Activated CD4-positive, alpha-beta T cell treated with anti-CD3 and anti-CD28 coated beads, Interleukin-2, amount 10 ng/mL, durations not matched to agents 7 days and 5 days (primary cell): ENCODE measurements around the gene MYL6B. TPM values are rescaled to one million over a fixed set of nuclear protein-coding genes. Genes with fewer than 3 reads are reported as not detected.

Source experiments
- CTCF ChIA-PET: fragments of 350-600 bp; sonication (Branson Sonifier 250); formaldehyde crosslinking; loops from one replicate; lab custom pipeline; 2021; ENCODE audit warnings: antibody characterized with exemption; lab: Charles Lee
- POLR2A ChIA-PET: fragments of 350-600 bp; sonication (Branson Sonifier 250); formaldehyde crosslinking; loops from one replicate; lab custom pipeline; 2021; ENCODE audit warnings: antibody characterized with exemption; lab: Charles Lee
- DNase-seq: peaks from one replicate; pipeline ENCODE4 v3.0.0-alpha.2; 2020
- H3K27ac Mint-ChIP-seq: one replicate; pipeline ENCODE4 v1.8.0; 2021; ENCODE audit warnings: mild to moderate bottlenecking, moderate library complexity, mixed read lengths
- H3K27me3 Mint-ChIP-seq: one replicate; pipeline ENCODE4 v1.8.0; 2021; ENCODE audit warnings: mixed read lengths
- H3K36me3 Mint-ChIP-seq: one replicate; pipeline ENCODE4 v1.8.0; 2021; ENCODE audit warnings: low read depth, mixed read lengths
- H3K4me1 Mint-ChIP-seq: one replicate; pipeline ENCODE4 v1.8.0; 2021; ENCODE audit warnings: mixed read lengths
- H3K4me3 Mint-ChIP-seq: one replicate; pipeline ENCODE4 v1.8.0; 2021; ENCODE audit warnings: mild to moderate bottlenecking, moderate library complexity, mixed read lengths
- H3K9me3 Mint-ChIP-seq: one replicate; pipeline ENCODE4 v1.8.0; 2021; ENCODE audit warnings: mixed read lengths
- total RNA-seq, 2 experiments: library from RNA; stranded (reverse); gene quantifications; one replicate each; pipeline ENCODE4 v1.2.3, GENCODE V29; 2021

The MYL6B gene
- total RNA-seq = 10 to 100 TPM; 56.6 to 63.4 TPM

DNA sequence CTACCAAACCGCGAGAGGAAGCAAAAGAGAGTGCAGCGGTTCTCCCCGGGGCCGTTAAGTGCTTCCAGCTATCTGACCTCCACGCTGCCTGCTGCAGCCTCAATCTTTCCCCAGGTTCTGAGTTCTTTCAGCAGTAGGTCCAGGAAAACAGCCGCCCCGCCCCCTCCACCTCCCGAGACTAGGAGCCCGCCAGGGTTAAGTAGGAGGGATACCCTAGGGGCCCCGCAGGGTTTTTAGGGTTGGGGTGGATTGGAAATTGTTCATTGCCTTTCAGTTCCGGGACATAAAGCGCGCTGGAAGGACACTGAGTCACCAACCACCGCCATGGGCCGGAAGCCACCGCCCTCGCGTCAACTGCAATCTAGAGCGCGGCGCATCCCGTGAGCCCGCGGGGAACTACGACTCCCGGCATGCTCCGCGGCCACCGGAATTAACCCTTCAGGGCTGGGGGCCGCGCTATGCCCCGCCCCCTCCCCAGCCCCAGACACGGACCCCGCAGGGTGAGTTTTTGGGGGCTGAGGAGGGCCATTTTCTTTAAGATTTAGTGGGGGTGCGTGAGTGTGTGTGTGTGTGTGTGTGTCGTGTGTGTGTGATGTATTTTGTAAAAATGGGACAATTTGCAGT, at the start of gene MYL6B:
Gene MYL6B, plus strand, starts transcription at position 456 of the 624 bp plus-strand sequence. CDS start 1,332 bp downstream, outside the sequence.
- ChIA-PET CTCF (interaction anchor here (1.0 to 3.0 kb wide), 11 partner anchors 9 to 101 kb away, joined by 4 to 12 read pairs (median 8); partner anchors contain the start of genes ESYT1, SMARCC2 and ZC3H10), POLR2A (interaction anchor here (0.5 to 1.2 kb wide), 3 partner anchors 24 to 253 kb away, joined by 3 to 6 read pairs (median 3); partner anchors contain the start of genes ESYT1 and ZC3H10)
- Mint-ChIP-seq H3K27ac (peak within 1 kb of the TSS; percentile 98), H3K27me3 (no peaks in the 10 kb centered on the region), H3K4me3 (peak within 1 kb of the TSS; percentile 83), H3K4me1 (peaks cover 50% of the 10 kb centered on the region), H3K36me3 (peaks cover 19% of the 10 kb centered on the region), H3K9me3 (no peaks in the 10 kb centered on the region)
- peak; percentile 96 for DNase-seq

DNA sequence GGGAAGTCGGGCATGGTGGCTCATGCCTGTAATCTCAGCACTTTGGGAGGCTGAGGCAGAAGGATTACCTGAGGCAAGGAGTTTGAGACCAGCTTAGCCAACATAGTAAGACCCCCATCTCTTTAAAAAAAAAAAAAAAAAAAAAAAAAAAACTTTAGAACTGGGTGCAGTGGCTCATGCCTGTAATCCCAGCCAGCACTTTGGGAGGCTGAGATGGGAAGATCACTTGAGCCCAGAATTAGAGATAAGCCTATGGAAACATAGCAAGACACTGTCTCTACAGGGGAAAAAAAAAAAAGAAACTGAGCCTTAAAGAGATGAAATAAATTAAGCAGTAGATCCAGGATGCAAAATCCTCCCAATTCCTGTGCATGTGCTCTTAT, 49.7 kb upstream of the MYL6B start:
- Mint-ChIP-seq H3K36me3 (peaks cover 33% of the 10 kb centered on the region), H3K4me3 (peak overlapping the region; percentile 99), H3K9me3 (no peaks in the 10 kb centered on the region), H3K27ac (peak overlapping the region; percentile 98), H3K4me1 (peaks cover 58% of the 10 kb centered on the region), H3K27me3 (peaks cover 2% of the 10 kb centered on the region)
- DNase-seq = no peak
- CTCF ChIA-PET = interaction anchor here (1.0 to 5.5 kb wide), 6 partner anchors 8 to 106 kb away, joined by 3 to 41 read pairs (median 6); partner anchors contain the start of genes ERBB3, RPL41, SMARCC2 and SUOX
- POLR2A ChIA-PET = interaction anchor here (2.0 kb wide), 1 partner anchor 13 kb away, joined by 10 read pairs; no protein-coding TSS in a partner anchor

DNA sequence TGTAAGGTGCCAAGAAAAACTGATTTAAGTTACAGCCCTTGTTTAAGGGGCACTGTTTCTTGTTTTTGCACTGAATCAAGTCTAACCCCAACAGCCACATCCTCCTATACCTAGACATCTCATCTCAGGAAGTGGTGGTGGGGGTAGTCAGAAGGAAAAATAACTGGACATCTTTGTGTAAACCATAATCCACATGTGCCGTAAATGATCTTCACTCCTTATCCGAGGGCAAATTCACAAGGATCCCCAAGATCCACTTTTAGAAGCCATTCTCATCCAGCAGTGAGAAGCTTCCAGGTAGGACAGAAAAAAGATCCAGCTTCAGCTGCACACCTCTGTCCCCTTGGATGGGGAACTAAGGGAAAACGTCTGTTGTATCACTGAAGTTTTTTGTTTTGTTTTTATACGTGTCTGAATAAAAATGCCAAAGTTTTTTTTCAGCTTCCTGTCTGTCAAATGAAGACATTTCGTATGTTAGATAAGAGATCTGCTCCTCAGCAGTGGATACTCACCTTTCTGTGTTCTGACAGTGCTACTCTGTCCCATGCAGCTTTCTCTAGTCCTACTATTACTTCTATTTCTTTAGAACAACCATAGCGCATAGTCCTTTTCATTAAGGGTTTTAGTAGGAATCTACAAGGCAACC, 49.2 kb upstream of the MYL6B start:
- Mint-ChIP-seq H3K4me1 (peaks cover 60% of the 10 kb centered on the region), H3K27ac (peak overlapping the region; percentile 98), H3K36me3 (peaks cover 38% of the 10 kb centered on the region), H3K4me3 (peak overlapping the region; percentile 99), H3K9me3 (no peaks in the 10 kb centered on the region), H3K27me3 (peaks cover 2% of the 10 kb centered on the region)
- DNase-seq = peak; percentile 48
- POLR2A ChIA-PET = interaction anchor here (2.0 kb wide), 1 partner anchor 12 kb away, joined by 10 read pairs; no protein-coding TSS in a partner anchor
- CTCF ChIA-PET = interaction anchor here (0.6 to 5.5 kb wide), 8 partner anchors 9 to 537 kb away, joined by 3 to 41 read pairs (median 6); partner anchors contain the start of genes ERBB3, RPL41, SMARCC2 and SUOX

DNA sequence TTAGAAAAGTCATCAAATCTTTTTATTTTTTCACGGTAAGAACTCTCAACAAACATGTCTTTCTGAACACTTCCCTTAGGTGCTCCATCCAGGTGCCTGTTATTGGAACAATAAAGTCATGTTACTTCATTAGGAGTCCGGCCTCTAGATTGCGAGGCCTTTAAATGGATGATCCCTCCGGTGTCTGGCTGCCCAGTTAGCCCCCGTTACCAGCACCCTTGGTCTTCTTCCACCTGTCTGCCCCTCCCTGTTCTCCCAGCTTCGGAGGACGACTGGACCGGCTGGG, 48.6 kb upstream of the MYL6B start:
- peak overlapping the region; percentile 99 for H3K4me3 Mint-ChIP-seq
- no peaks in the 10 kb centered on the region for H3K27me3 Mint-ChIP-seq
- H3K36me3 Mint-ChIP-seq = peaks cover 44% of the 10 kb centered on the region
- DNase-seq = no peak
- H3K9me3 Mint-ChIP-seq = no peaks in the 10 kb centered on the region
- peak overlapping the region; percentile 98 for H3K27ac Mint-ChIP-seq
- H3K4me1 Mint-ChIP-seq = peaks cover 62% of the 10 kb centered on the region
- ChIA-PET CTCF (interaction anchor here (0.6 to 5.5 kb wide), 11 partner anchors 13 to 536 kb away, joined by 3 to 41 read pairs (median 4); partner anchors contain the start of genes ERBB3, RPL41, SMARCC2 and SUOX), POLR2A (interaction anchor here (0.9 to 2.0 kb wide), 4 partner anchors 9 to 86 kb away, joined by 3 to 10 read pairs (median 5); partner anchors contain the start of genes SMARCC2 and ZC3H10)

DNA sequence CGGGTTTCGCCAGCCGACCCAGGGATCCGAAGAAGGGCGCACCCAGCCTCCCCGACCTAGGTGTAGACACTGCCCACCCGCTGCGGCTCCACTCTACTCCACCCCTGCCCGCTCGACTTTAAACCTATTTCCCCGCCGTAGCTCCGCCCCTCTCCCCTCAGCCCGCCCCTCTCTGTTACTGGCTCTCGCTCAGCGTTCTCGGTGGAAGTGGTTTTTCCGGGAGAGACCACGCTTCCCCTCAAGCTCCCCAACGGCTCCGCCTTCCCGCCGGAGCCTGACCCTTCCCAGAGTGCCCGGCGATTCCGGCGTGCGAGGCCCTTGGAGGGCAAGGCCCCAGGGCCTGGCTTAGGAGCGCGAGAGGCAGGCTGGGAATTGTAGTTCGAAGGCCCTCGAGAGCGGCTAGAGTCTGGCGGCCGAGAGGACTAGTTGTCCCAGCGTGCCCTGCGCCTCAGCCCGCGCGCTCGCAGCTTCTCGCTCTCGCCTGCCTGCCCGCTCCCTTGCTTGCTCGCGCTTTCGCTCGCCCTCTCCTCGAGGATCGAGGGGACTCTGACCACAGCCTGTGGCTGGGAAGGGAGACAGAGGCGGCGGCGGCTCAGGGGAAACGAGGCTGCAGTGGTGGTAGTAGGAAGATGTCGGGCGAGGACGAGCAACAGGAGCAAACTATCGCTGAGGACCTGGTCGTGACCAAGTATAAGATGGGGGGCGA, 48.1 kb upstream of the MYL6B start, which contains the start of gene PA2G4:
Gene PA2G4, plus strand, starts transcription at position 451 of the 706 bp plus-strand sequence. Its CDS starts 179 bp downstream, at position 630.
- CTCF ChIA-PET = interaction anchor here (0.6 to 5.5 kb wide), 13 partner anchors 13 to 1645 kb away, joined by 3 to 41 read pairs (median 4); partner anchors contain the start of genes ERBB3, RPL41, SMARCC2 and SUOX
- peaks cover 62% of the 10 kb centered on the region for H3K4me1 Mint-ChIP-seq

DNA sequence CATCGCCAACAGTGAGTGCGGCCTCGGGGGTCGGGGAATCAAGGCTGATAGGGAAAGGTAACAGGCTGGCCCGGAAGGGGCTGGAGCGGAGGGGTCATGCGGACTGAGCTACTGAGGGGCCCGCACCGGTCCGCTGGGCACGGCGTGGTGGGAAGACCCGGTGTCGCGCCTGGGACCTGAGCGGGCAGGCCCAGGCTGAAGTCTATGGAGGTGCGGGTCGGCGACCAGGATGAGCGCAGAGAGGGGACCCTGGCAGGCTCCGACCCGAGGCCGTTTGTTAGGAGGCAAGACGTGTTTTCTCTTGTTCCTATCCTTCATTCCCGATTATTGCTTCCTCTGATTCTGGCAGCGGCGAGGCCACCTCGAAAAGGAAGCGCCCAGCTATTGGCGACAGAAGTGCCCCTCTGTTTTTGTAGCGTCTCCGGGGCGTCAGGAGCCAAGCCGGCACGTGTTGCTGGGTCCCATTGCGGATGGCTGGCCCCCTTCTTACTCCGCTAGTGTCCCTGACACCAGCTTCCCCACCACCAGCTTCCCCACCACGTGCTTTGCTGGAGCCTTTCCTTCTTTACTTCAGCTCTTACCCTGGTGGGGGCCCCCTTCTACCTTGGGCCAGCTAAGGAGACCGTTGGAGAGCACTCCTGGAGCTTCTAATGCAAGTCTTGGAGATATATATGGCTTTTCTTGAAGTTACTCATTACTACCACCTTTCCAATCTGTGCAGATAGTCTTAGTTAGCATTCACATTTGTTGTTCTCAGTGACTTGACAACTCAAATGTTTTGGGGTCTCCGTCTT, 47.4 kb upstream of the MYL6B start:
- peaks cover 60% of the 10 kb centered on the region for H3K4me1 Mint-ChIP-seq
- peaks cover 52% of the 10 kb centered on the region for H3K36me3 Mint-ChIP-seq
- H3K4me3 Mint-ChIP-seq = peak overlapping the region; percentile 99
- ChIA-PET POLR2A (interaction anchor here (0.6 to 2.0 kb wide), 6 partner anchors 10 to 85 kb away, joined by 3 to 10 read pairs (median 4); partner anchors contain the start of genes ERBB3, SMARCC2 and ZC3H10), CTCF (interaction anchor here (0.6 to 5.5 kb wide), 11 partner anchors 12 to 1645 kb away, joined by 3 to 41 read pairs (median 4); partner anchors contain the start of genes ERBB3, RPL41, SMARCC2 and SUOX)
- no peaks in the 10 kb centered on the region for H3K27me3 Mint-ChIP-seq
- no peaks in the 10 kb centered on the region for H3K9me3 Mint-ChIP-seq
- H3K27ac Mint-ChIP-seq = peak overlapping the region; percentile 98
- peak; percentile 28 for DNase-seq

More for the DNA sequence above, 48.1 kb upstream of the MYL6B start, which contains the start of gene PA2G4:
- peak; percentile 99 for DNase-seq
- Mint-ChIP-seq H3K9me3 (no peaks in the 10 kb centered on the region), H3K27ac (peak within 1 kb of the TSS; percentile 98), H3K36me3 (peaks cover 48% of the 10 kb centered on the region), H3K27me3 (no peaks in the 10 kb centered on the region), H3K4me3 (peak within 1 kb of the TSS; percentile 99)
- POLR2A ChIA-PET = interaction anchor here (0.9 to 2.0 kb wide), 5 partner anchors 8 to 85 kb away, joined by 3 to 10 read pairs (median 4); partner anchors contain the start of genes SMARCC2 and ZC3H10

DNA sequence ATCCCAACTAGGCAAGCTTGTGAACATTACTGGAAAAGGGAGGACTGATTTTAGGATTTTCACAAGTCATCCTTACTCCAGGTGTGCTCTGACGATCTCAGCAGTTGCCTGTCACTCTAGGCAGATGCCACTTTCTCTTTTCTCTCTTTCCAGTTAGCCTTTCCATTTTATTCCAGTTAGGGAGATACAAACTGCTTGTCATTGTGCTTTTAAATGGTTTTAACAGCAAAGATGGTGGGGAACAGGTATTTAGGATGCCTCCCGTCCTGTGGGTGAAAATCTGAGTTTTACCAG, 46.8 kb upstream of the MYL6B start:
- Mint-ChIP-seq H3K9me3 (no peaks in the 10 kb centered on the region), H3K4me1 (peaks cover 59% of the 10 kb centered on the region), H3K4me3 (peak overlapping the region; percentile 99), H3K36me3 (peaks cover 56% of the 10 kb centered on the region), H3K27me3 (no peaks in the 10 kb centered on the region), H3K27ac (peak overlapping the region; percentile 98)
- DNase-seq = no peak
- CTCF ChIA-PET = interaction anchor here (0.8 to 5.5 kb wide), 3 partner anchors 12 to 110 kb away, joined by 3 to 41 read pairs (median 6); partner anchors contain the start of genes RPL41 and ZC3H10
- POLR2A ChIA-PET = interaction anchor here (0.6 to 0.9 kb wide), 2 partner anchors 10 to 26 kb away, joined by 3 read pairs; partner anchors contain the start of gene ERBB3

DNA sequence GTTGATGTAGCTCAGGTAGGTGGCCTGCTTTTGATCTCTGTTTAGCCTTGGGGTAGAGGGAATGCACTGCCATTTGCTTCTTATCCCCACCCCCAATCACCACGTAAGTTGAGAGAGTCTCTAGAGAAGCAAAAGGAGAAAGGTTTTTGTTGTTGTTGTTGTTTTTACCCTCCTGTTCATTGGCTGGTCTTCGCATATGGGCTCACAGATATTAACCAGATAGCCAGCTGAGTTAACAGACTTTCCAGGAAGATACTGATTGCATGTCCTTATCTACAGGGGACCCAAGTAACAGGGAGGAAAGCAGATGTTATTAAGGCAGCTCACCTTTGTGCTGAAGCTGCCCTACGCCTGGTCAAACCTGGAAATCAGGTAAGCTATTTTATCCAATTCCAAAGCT, 45.1 kb upstream of the MYL6B start:
- CTCF ChIA-PET = interaction anchor here (1.0 to 2.7 kb wide), 5 partner anchors 11 to 111 kb away, joined by 3 to 13 read pairs (median 7); partner anchors contain the start of genes ESYT1, SMARCC2, SUOX and ZC3H10
- H3K27ac Mint-ChIP-seq = no peak overlapping the region
- POLR2A ChIA-PET = no interaction called here
- peaks cover 48% of the 10 kb centered on the region for H3K4me1 Mint-ChIP-seq
- no peaks in the 10 kb centered on the region for H3K27me3 Mint-ChIP-seq
- H3K4me3 Mint-ChIP-seq = no peak overlapping the region
- H3K9me3 Mint-ChIP-seq = no peaks in the 10 kb centered on the region
- no peak for DNase-seq
- H3K36me3 Mint-ChIP-seq = peaks cover 67% of the 10 kb centered on the region

DNA sequence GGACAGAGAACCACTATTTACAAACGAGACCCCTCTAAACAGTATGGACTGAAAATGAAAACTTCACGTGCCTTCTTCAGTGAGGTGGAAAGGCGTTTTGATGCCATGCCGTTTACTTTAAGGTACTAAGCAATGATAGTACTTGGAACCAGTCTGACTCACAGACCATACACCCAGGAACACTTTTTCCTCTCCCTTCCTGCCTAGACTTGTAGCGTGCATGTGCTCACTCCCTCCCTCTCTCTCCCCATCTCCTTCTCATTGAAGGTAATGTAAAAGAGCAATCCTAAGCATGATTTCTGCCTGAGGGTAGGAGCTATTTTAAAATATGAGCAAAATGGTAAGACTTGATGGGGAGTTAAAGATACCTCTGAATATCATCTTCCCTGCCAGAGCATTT, 41.8 kb upstream of the MYL6B start:
- Mint-ChIP-seq H3K9me3 (no peaks in the 10 kb centered on the region), H3K36me3 (peaks cover 76% of the 10 kb centered on the region), H3K27ac (no peak overlapping the region), H3K27me3 (no peaks in the 10 kb centered on the region), H3K4me3 (no peak overlapping the region), H3K4me1 (peaks cover 43% of the 10 kb centered on the region)
- DNase-seq = no peak
- ChIA-PET POLR2A (no interaction called here), CTCF (interaction anchor here (1.5 kb wide), 1 partner anchor 64 kb away, joined by 3 read pairs; no protein-coding TSS in a partner anchor)

DNA sequence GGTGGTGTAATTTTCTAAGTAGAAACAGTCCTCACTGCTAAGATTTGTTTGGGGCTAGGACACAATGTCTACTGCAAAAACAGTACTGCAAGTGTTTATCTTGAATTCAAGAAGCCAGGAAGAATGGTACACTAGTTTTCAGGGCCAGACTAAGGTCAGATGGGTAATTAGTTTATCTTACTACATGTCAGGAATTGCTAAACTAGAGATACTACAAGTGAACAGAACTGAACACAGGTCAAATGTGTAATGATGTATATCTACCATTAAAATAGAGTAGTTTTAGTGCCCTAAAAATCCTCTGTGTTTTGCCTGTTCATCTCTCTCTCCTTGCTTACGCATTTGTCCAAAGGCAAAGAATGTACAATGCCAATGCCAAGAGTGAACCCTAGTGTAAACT, 38.3 kb upstream of the MYL6B start:
- DNase-seq = no peak
- POLR2A ChIA-PET = no interaction called here
- no peak overlapping the region for H3K27ac Mint-ChIP-seq
- H3K36me3 Mint-ChIP-seq = peaks cover 61% of the 10 kb centered on the region
- H3K27me3 Mint-ChIP-seq = no peaks in the 10 kb centered on the region
- no peaks in the 10 kb centered on the region for H3K9me3 Mint-ChIP-seq
- CTCF ChIA-PET = interaction anchor here (1.0 to 1.7 kb wide), 2 partner anchors 14 to 390 kb away, joined by 4 read pairs; partner anchors contain the start of gene ESYT1
- H3K4me3 Mint-ChIP-seq = no peak overlapping the region
- peaks cover 34% of the 10 kb centered on the region for H3K4me1 Mint-ChIP-seq

DNA sequence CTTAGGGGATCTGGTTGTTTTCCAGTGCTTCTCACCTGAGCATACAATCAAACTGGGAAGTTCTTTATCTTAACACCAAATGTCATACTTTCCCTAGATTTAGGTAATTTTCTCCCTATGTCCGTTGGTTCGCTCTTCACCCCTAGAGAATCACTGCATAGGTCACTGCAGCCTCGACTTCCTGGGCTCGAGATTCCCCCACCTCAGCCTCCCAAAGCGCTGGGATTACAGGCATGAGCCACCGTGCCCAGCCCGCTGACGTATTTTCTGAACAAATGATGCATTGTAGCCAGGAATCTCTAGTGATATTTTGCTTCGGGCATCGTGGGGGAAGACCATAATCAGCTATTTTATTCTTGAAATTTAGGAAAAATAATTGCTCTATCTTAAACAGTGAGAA, 37.1 kb upstream of the MYL6B start:
- no peak for DNase-seq
- Mint-ChIP-seq H3K36me3 (peaks cover 52% of the 10 kb centered on the region), H3K9me3 (no peaks in the 10 kb centered on the region), H3K27ac (peak overlapping the region; percentile 97), H3K27me3 (no peaks in the 10 kb centered on the region), H3K4me1 (peaks cover 44% of the 10 kb centered on the region), H3K4me3 (peak overlapping the region; percentile 95)
- ChIA-PET CTCF (interaction anchor here (0.6 to 7.8 kb wide), 5 partner anchors 12 to 611 kb away, joined by 4 to 90 read pairs (median 41); partner anchors contain the start of genes ESYT1, PA2G4 and SMARCC2), POLR2A (interaction anchor here (0.7 to 1.9 kb wide), 2 partner anchors 10 to 12 kb away, joined by 3 to 10 read pairs; partner anchors contain the start of gene PA2G4)
